CD4-positive, alpha-beta T cell treated with Interleukin-15 for 1 hour (primary cell): ENCODE measurements around the gene WFDC12.
A peak's percentile ranks its signal among the peaks of the same experiment; 100 is the strongest.
"Not testable (repeated sequence)": the region's sequence is repeated elsewhere in the genome, so short reads cannot be mapped to it uniquely, and the experiment has no call there.

Experiments used
- DNase-seq: peaks from one replicate; pipeline ENCODE4 v3.0.0-alpha.2; 2020

WFDC12 gene

GRCh38 chr20:45124365-45124764 is at the start of gene WFDC12:
WFDC12 (minus strand) TSS chr20:45124465; CDS start chr20:45124447, 18 bp downstream.
- no peak for DNase-seq

DNA sequence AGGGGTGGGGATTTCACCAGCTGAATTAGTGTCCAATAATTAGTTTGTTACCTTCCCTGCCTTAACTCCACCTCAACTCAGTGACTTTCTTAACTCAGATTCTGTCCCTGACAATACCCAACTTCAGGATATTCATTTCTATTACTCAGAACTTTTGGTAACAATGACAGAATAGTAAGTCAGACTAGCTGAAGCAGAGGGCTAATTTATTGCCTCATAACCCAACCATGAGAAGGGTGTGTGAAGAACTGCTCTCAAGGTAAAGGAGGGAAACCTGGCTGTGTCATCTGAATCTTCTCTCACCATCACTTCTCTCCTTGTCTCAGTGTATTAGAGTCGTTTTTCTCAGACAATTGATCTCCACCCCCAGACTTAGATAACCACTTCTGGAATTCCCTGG is 49.3 kb upstream of the WFDC12 start:
- no peak for DNase-seq

GRCh38 chr20:45164906-45165305 is 40.6 kb upstream of the WFDC12 start:
- no peak for DNase-seq

DNA sequence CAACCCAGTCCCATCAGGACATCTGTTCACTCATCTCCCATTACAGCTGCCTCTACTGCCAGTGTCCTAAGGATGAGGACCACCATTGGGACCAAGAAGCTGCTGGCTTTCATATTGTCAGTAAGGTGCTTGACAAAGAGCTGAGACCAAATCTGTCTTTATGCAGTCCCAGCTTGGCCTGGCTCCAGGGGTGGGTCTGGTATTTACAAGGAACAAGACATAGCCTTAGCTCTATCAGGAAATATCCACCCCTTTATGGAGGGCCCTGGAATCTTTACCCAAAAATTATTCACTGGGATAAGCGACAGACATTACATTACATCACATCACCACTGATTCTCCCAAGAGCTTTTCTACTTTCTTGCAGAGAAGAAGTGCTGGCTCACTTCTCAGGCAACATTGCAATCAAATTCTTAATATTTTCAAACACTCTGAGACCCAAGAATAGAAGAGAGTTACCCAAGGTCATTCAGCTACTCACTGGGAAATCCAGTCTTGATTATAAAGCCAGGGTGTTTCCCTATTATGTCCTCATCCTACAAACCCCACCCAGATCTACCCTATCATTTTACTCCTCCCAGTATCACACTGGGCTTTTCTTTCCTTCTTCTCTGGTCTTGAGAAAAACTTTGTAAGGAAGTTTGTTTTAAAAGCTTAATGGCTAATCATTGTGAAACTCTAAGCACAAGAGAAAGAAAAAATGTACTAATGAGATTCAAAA is 39.0 kb upstream of the WFDC12 start:
- no peak for DNase-seq

- no peak for DNase-seq
Measured at GRCh38 chr20:45157962-45158361, 33.7 kb upstream of the WFDC12 start.

GRCh38 chr20:45156713-45157112 is 32.4 kb upstream of the WFDC12 start:
- DNase-seq, result no peak

DNA sequence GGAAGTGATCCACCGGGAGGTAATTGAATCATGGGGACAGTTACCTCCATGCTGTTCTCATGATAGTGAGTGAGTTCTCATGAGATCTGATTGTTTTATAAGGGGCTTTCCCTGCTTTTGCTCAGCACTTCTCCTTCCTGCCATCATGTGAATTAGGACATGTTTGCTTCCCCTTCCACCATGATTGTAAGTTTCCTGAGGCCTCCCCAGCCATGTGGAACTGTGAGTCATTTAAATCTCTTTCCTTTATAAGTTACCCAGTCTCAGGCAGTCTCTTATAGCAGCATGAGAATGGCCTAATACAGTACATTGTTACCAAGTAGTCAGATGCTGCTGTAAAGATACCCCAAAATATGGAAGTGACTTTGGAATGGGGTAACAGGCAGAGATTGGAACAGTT is 30.5 kb upstream of the WFDC12 start:
- DNase-seq, result not testable (repeated sequence)

DNA sequence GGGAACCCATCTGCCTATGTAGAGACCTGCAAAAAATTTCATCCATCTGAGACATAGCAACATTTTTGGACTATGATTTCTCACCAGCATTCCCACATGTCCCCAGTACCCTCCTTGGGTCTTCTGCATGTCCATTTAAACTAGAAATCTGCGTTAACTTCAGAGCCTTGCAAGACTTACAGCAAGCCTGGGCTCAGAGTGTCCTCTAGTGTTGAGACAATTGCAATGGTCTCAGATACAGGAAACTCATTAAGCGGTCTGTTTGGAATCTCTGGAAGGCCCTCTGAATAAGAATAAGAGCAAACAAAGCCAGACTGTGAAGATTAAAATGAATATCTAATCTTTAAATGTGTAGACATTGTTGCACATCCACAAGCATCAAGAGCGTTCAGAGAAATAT is 29.9 kb upstream of the WFDC12 start:
- DNase-seq, result no peak

- DNase-seq, result peak; percentile 26
Measured at GRCh38 chr20:45153752-45154151, 29.5 kb upstream of the WFDC12 start.

DNA sequence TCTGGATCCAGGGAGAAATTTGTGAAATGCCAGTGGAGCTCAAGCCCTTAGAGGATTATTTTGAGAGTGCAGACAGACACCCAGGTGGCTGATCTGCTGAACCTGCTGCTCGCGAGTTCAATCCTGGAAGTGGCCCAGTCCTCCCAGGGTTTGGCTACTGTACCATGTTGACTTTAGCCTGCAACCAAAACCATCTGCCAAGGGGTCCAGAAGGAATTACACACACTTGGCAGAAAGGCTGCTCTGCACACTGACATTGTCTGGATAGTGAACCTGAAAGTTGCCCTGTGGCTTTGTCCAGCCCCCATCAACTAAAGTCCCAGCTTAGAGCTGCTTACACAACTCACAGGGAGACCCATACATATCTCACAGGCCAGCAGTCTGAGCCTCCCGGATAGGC is 28.9 kb upstream of the WFDC12 start:
- no peak for DNase-seq

GRCh38 chr20:45152405-45152804 is 28.1 kb upstream of the WFDC12 start:
- no peak for DNase-seq

DNA sequence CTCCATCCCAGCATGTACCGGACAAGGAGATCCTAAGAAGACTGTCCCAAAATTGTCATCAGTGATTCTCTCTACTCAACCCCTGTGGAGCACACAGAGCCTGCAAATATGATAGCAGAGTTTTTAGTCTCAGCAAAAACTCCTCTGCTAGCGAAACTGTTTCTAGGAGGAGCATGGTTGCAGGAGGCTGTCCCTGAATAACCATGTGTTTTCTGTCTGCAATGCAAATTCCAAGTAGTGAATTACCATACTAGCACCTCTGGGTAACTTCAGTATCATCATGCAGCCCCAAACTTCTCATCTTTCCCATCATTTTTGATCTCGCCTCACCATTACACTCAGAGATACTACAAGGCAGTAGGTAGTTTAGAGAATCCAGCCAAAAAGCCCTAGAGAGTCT is 24.8 kb upstream of the WFDC12 start:
- DNase-seq, result no peak

- DNase-seq, result no peak
Measured at GRCh38 chr20:45140836-45141235, 16.6 kb upstream of the WFDC12 start.

DNA sequence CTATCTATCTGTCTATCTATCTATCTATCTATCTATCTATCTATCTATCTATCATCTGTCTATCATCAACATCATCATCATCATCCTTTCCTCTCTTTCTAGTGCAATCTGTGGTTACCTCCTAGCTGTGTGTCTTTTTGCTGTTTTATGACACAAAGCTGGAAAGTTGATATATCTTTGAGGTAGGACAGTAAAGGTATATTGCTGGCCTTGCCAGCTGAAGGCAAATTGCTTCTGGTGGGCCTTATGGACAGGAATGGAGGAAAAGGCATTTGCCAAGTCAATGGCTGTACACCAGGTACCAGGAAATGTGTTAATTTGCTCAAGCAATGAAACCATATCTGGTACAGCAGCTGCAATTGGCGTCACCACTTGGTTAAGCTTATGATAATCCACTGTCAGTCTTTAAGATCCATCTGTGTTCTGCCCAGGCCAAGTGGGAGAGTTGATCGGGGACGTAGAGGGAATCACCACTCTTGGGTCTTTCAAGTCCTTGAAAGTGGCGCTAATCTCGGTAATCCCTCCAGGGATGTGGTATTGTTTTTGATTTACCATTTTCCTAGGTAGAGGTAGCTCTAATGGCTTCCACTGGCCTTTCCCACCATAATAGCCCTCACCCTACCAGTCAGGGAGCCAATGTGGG is 15.6 kb upstream of the WFDC12 start:
- not testable (repeated sequence) for DNase-seq

- peak; percentile 34 for DNase-seq
Measured at GRCh38 chr20:45138561-45139300, 14.5 kb upstream of the WFDC12 start.

DNA sequence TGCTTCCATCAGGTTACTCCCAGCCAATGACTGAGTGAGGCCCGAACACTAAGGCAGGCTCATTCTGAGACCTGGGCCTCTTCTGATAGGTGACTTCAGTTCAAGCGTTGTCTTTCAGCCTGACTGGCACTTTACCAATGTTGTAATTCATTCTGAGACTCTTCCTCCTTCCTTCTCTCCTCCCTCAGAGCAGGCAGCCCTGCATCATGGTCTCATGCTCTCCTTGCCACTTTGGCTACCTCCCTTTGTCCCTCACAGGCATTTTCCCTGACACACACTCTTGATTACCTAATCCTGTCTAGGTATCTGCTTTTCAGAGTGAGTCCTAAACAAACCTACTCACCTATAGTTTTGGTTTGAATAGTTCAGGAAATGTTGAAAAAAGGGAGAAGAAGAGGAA is 12.6 kb upstream of the WFDC12 start:
- no peak for DNase-seq

- DNase-seq, result no peak
Measured at GRCh38 chr20:45128099-45128498, 3.8 kb upstream of the WFDC12 start.

DNA sequence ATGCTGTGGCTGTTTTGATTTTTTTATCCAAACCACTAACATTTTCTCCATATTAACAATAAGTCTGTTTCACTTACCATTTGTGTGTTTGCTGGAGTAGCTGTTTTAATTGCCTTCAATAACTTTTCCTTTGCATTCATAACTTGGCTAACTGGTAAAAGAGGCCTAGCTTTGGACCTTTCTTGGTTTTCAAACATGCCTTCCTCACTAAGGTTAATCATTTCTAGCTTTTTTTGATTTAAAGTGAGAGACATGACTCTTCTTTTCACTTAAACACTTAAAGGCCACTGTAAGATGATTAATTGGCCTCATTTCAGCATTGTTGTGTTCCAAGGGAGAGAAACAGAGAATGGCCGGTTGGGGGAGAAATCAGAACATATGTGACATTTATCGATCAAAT is 2.9 kb downstream of the WFDC12 start:
- no peak for DNase-seq

DNA sequence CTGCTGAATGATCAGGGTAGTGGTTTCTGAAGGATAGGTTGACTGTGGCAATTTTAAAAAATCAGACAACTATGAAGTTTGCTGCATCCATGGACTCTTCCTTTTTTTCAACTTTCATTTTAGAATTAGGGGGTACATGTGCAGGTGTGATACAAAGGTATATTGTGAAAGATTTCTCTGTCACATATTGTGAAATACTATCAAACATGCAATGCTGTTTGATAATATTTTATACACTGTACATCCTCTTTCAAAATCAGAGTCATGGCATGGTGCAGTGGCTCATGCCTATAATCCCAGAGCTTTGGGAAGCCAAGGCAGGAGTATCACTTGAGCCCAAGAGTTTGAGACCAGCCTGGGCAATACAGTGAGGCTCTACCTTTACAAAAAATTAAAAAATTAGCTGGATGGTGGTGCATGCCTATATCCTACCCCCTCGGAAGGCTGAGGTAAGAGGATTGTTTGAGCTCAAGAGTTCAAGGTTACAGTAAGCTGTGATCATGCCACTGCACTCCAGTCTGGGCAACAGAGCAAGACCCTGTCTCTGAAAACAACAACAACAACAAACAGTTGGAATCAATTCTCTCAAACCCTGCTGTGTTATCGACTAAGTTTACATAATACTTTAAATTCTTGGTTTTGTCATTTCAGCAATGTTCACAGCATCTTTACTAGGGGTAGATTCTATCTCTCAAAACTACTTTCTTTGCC is 4.6 kb downstream of the WFDC12 start:
- no peak for DNase-seq

- DNase-seq, result no peak
Measured at GRCh38 chr20:45118028-45118427, 6.2 kb downstream of the WFDC12 start.

- DNase-seq, result no peak
Measured at GRCh38 chr20:45117581-45117980, 6.7 kb downstream of the WFDC12 start.

DNA sequence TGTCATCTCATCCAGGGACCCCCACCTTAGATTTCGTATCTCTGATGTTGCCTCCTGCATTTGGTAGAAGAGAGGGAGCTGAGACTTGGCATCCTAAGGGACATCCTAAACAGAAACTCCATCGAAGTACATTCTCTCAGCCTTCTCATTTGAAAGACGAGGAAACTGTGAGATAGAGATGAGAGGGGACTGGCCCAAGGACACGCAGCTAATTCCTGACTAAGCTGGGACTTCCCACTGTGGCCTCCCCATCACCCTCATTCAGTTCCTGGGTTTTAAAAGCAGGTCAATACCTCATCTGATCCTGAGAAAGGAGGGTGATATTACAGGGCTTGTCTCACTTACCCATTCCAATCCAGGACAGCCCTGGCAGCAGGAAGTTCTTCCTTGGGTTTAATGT is 8.4 kb downstream of the WFDC12 start:
- DNase-seq, result no peak

DNA sequence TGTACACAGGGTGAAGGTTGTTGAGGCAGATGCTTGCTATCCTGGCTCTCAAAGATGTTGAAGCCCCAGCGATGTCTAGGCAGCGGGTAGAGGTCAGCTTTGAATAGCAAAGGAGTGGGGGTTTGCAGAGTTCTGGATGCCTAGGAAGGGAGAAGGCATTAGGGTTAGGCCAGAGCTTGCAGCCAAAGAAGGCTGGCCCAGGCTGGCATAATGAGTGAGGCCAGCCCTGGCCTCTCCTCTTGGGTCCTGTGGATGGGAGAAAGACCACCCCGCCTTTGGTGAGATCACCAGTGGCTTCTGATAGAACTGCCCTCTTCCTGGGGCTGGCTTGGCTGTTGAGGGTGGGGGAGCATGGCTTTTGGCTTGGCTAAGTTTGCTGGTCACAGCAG is 8.9 kb downstream of the WFDC12 start:
- no peak for DNase-seq
